GM18502 (cell line): ENCODE results near the gene ANKDD1B.
"Not testable (repeated sequence)": the region's sequence is repeated elsewhere in the genome, so short reads cannot be mapped to it uniquely, and the experiment has no call there.

Experiments
- ATAC-seq: cut with Tn5 transposase; IDR thresholded peaks from one replicate; pipeline ENCODE4 v1.9.1; 2021; ENCODE audit warnings: mild to moderate bottlenecking; ENCODE audit not compliant: unreplicated experiment, poor library complexity

Gene ANKDD1B

DNA sequence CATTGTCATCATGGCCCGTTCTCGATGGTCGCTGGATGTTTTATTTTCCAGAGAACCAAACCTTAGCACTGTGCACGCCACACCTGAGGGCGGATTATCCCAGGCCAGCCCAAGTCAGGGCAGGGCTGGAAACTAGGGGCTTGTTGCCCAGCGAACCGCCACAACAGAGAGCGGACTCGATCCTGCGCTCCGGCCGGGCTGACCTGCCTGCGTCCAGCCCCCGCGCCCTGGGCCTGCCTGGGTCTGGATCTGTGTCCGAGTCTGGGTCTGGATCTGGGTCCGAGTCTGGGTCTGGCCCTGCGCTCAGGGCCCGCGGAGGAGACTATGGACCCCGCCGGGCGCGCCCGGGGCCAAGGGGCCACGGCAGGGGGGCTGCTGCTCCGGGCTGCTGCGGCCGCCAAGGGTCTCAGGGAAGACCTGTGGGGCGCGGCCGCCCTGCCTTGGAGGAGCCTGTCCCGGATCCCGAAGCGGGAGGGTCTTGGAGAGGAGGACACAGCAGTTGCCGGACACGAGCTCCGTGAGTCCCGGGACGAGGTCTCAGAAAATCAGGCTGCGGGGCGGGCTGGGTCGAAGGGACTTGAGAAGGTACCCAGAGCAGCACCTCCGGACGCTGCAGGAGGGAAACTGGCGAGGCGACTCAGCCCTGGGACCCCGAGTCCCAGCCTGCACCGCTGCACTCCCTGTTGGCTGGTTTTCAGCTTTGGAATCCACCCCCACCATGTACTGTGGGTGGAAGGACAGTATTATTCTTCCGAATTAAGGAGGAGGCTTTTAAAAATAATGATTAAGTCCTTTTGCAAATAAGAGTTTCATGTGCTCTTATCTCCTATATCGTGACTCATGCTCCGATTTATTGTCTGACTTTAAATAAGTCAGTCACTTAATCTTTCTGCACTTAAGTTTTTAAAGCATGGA is at the start of gene ANKDD1B:
TSS of gene ANKDD1B (plus strand) at position 143 of the 915 bp plus-strand sequence. CDS start at position 325, 182 bp downstream.
- ATAC-seq = peak; percentile 48

- ATAC-seq = not testable (repeated sequence)
Measured at GRCh38 chr5:75565991-75566709, 45.1 kb upstream of the ANKDD1B start.

GRCh38 chr5:75566710-75567309 is 44.4 kb upstream of the ANKDD1B start:
- ATAC-seq = peak; percentile 90

- peak; percentile 50 for ATAC-seq
Measured at GRCh38 chr5:75567710-75568109, 43.5 kb upstream of the ANKDD1B start.

DNA sequence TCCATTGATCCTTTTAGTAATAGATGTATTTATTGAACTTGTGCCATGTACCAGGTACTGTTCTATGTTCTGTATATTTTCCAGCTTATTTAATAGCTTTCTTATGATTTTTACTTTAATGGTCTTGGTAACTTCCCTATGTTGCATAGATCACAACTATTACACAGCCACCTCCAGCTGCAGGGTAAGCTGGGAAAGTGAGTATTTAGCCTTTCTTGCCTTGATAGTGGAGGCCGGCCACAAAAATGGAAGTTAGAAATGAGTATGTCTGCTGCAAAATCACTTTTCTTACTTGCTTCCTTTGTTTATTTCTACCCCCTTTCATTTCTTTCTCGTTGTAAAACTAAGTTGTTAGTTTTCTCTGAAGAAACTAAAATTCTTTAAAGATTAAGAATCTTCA is 43.1 kb upstream of the ANKDD1B start:
- peak; percentile 39 for ATAC-seq

GRCh38 chr5:75571547-75571946 is 39.7 kb upstream of the ANKDD1B start:
- ATAC-seq = no peak

DNA sequence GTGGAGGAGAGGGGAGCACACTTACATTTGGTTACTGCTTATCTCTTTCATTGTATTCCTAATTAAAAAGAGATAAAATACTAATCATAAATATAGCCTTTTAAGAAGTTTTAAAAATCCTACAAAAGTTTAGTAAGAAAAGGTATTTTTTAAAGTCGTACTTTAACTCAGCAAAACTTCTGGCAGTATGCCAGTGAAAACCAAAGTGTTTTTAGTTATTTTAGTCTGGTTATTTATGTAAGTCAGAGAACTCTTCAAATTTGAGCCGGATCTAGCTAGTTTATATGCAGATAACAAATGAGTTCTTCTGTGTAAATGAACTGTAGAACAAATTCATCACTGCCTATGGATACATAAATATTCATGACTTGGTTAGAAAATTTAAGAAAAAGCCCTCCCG is 36.5 kb upstream of the ANKDD1B start:
- peak; percentile 18 for ATAC-seq

DNA sequence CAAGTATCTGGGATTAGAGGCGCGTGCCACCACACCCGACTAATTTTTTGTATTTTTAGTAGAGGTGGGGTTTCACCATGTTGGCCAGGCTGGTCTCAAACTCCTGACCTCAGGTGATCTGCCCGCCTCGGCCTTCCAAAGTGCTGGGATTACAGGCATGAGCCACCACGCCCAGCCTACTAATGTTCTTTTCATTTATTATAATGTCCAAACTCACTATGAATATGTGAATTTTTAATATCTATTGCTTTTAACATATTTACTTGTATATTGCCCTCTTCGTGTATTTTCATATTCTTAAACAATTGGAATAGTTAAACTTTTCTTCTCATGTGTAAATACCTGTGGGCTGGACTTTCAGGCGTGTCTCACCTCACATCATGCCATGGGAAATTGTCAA is 33.0 kb upstream of the ANKDD1B start:
- ATAC-seq = not testable (repeated sequence)

GRCh38 chr5:75584641-75585040 is 26.6 kb upstream of the ANKDD1B start:
- no peak for ATAC-seq

DNA sequence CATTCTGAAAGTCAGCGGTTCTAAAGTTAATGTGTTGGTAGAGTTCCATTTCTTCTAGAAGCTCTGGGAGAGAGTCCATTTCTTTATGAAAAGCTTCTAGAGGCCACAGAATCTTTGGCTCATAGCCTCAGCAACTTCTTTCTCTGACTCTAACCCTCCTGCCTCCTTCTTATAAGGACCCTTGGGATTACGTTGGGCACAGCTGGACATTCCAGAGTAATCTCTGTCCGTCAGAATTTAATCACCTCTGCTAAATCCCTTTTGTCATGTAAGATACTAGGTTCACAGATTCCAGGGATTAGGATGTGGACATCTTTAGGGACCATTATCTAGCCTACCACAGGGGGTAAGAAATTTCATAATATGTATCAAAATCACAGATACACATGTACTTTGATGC is 22.6 kb upstream of the ANKDD1B start:
- no peak for ATAC-seq

- ATAC-seq = no peak
Measured at GRCh38 chr5:75600535-75600934, 10.7 kb upstream of the ANKDD1B start.

DNA sequence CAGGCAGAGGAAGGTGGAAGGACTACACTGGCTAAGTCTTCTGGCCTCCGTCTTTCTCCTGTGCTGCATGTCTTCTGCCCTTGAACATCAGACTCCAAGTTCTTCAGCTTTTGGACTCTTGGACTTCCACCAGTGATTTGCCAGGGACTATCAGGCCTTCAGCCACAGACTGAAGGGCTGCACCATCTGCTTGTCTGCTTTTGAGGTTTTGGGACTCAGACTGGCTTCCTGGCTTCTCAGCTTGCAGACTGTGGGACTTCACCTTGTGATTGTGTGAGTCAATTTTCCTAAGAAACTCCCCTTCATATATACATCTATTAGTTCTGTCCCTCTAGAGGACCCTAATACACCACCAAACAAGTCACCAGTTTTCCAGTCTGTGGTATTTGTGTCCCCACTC is 9.7 kb upstream of the ANKDD1B start:
- ATAC-seq = no peak

- ATAC-seq = no peak
Measured at GRCh38 chr5:75601996-75602395, 9.3 kb upstream of the ANKDD1B start.

GRCh38 chr5:75603371-75603770 is 7.9 kb upstream of the ANKDD1B start:
- no peak for ATAC-seq

- ATAC-seq = no peak
Measured at GRCh38 chr5:75603821-75604220, 7.4 kb upstream of the ANKDD1B start.

- not testable (repeated sequence) for ATAC-seq
Measured at GRCh38 chr5:75607341-75607740, 3.9 kb upstream of the ANKDD1B start.

GRCh38 chr5:75608870-75609269 is 2.4 kb upstream of the ANKDD1B start:
- no peak for ATAC-seq

- ATAC-seq = no peak
Measured at GRCh38 chr5:75610201-75610600, 1.1 kb upstream of the ANKDD1B start.

DNA sequence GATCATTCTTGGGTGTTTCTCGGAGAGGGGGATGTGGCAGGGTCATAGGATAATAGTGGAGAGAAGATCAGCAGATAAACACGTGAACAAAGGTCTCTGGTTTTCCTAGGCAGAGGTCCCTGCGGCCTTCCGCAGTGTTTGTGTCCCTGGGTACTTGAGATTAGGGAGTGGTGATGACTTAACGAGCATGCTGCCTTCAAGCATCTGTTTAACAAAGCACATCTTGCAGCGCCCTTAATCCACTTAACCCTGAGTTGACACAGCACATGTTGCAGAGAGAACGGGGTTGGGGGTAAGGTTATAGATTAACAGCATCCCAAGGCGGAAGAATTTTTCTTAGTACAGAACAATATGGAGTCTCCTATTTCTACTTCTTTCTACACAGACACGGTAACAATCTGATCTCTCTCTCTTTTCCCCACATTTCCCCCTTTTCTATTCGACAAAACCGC is 368 bp upstream of the ANKDD1B start:
- not testable (repeated sequence) for ATAC-seq

DNA sequence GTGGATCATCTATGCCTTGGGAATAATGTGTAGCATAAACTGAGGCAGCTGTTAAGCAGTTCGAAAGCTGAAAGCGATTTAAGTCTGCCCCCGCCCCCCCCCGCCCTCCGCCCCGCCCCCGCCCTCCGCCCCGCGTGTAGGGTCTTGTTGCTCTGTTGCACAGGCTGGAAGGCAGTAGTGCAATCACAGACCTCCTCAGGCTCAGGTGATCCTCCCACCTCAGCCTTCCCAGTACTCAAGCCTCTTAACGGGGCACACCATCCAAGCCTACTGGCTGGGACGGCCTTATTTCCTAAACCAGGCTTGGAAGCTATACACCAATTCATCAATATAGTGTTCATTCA is 945 bp downstream of the ANKDD1B start:
- ATAC-seq = no peak

DNA sequence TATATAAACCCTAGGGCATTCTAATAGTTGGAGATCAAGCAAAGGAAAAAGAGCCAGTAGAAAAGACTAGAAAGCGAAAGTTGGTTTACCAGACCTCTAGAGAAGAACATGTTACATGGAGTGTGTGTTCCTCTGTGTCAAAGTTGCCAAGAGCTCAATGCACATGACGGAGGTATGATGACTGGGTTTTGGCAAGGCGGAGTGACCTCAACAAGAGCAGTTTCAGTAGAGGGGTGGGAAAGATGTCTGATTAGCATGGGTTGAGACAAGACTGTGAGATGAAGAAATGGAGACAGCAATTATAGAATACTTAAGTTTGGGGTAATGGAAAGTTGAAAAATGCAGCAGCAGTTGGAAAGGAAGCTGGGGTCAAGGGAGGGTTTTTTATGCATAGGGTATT is 1.6 kb downstream of the ANKDD1B start:
- no peak for ATAC-seq
